H1 (cell line): ENCODE measurements around the gene MCAT. TPM values are rescaled to one million over a fixed set of nuclear protein-coding genes. Genes with fewer than 3 reads are reported as not detected.

Experiments
- BCL11A ChIP-seq, 2 experiments: IDR thresholded peaks; one replicate each; pipeline ENCODE4 v1.6.1; 2011; ENCODE audit warnings: low read depth in 2 of 2, low read length in 2 of 2, mild to moderate bottlenecking in 2 of 2
- CHD2 ChIP-seq: IDR thresholded peaks from 2 replicates; pipeline ENCODE4 v1.6.1; 2012; ENCODE audit warnings: low read length, improper control_type of control experiment
- EZH2 ChIP-seq: fragments of 200-600 bp; sonication (generic); IDR thresholded peaks from 2 replicates; pipeline ENCODE4 v1.7.1; 2012; ENCODE audit warnings: low read depth, mild to moderate bottlenecking, moderate library complexity, low read length, inconsistent platforms; ENCODE audit not compliant: severe bottlenecking
- GTF2F1 ChIP-seq: IDR thresholded peaks from 2 replicates; pipeline ENCODE4 v1.6.1; 2012; ENCODE audit warnings: low read depth, low read length, improper control_type of control experiment, borderline replicate concordance
- HDAC2 ChIP-seq, 2 experiments: fragments of 300-600 bp in 1 of 2; sonication (generic) in 1 of 2; IDR thresholded peaks; 2 replicates each; pipeline ENCODE4 v1.6.1; 2011 to 2012; ENCODE audit warnings: low read depth in 2 of 2, low read length in 2 of 2, mild to moderate bottlenecking in 2 of 2, moderate library complexity in 2 of 2, borderline replicate concordance in 1 of 2, inconsistent platforms in 1 of 2
- JUND ChIP-seq: IDR thresholded peaks from 2 replicates; pipeline ENCODE4 v1.6.1; 2011; ENCODE audit warnings: mild to moderate bottlenecking, improper control_type of control experiment, low read length
- KDM1A ChIP-seq: fragments of 200-600, 300-600 bp; sonication (generic); IDR thresholded peaks from 2 replicates; pipeline ENCODE4 v1.7.1; 2016; ENCODE audit warnings: mild to moderate bottlenecking, low read length, borderline replicate concordance
- KDM4A ChIP-seq: IDR thresholded peaks from one replicate; pipeline ENCODE4 v1.7.1; 2012; ENCODE audit warnings: low read depth, mild to moderate bottlenecking, moderate library complexity, low read length, inconsistent platforms; ENCODE audit not compliant: severe bottlenecking
- KDM5A ChIP-seq: fragments of 200-600 bp; IDR thresholded peaks from 2 replicates; pipeline ENCODE4 v1.7.1; 2012; ENCODE audit warnings: mild to moderate bottlenecking, low read length, inconsistent platforms, mixed read lengths
- NRF1 ChIP-seq: IDR thresholded peaks from 2 replicates; pipeline ENCODE4 v1.6.1; 2011; ENCODE audit warnings: mild to moderate bottlenecking, low read depth, low read length, improper control_type of control experiment
- POLR2AphosphoS5 ChIP-seq: IDR thresholded peaks from 2 replicates; pipeline ENCODE4 v1.6.1; 2011; ENCODE audit warnings: low read depth, low read length
- RAD21 ChIP-seq, 2 experiments: IDR thresholded peaks in 1 of 2; conservative IDR thresholded peaks in 1 of 2; 2 replicates each; pipeline ENCODE4 v1.6.1; 2011; ENCODE audit warnings: low read depth in 2 of 2, low read length in 2 of 2, improper control_type of control experiment in 1 of 2, inconsistent platforms in 1 of 2, mild to moderate bottlenecking in 1 of 2, moderate library complexity in 1 of 2
- RBBP5 ChIP-seq: IDR thresholded peaks from 2 replicates; pipeline ENCODE4 v1.7.1; 2012; ENCODE audit warnings: low read depth, mild to moderate bottlenecking, inconsistent platforms, low read length, moderate library complexity, borderline replicate concordance
- RFX5 ChIP-seq: IDR thresholded peaks from 2 replicates; pipeline ENCODE4 v1.6.1; 2011; ENCODE audit warnings: low read depth, low read length, improper control_type of control experiment, borderline replicate concordance
- RNF2 ChIP-seq: fragments of 200-900, 300-1000 bp; sonication (generic); IDR thresholded peaks from 2 replicates; pipeline ENCODE4 v1.7.1; 2016; ENCODE audit warnings: borderline replicate concordance, low read depth, mild to moderate bottlenecking, antibody characterized with exemption, low read length; ENCODE audit not compliant: poor library complexity, severe bottlenecking; ENCODE audit errors: missing control alignments
- RXRA ChIP-seq: IDR thresholded peaks from 2 replicates; pipeline ENCODE4 v1.6.1; 2011; ENCODE audit warnings: low read depth, mild to moderate bottlenecking, low read length, moderate library complexity; ENCODE audit not compliant: insufficient read depth
- SP4 ChIP-seq: IDR thresholded peaks from 2 replicates; pipeline ENCODE4 v1.6.1; 2012; ENCODE audit warnings: low read length, inconsistent platforms
- SUZ12 ChIP-seq: fragments of 200-600 bp; sonication (generic); IDR thresholded peaks from 2 replicates; pipeline ENCODE4 v1.6.1; 2012; ENCODE audit warnings: mild to moderate bottlenecking, inconsistent platforms, low read length, moderate library complexity, mixed read lengths
- TAF1 ChIP-seq: IDR thresholded peaks from 2 replicates; pipeline ENCODE4 v1.6.1; 2011; ENCODE audit warnings: mild to moderate bottlenecking, low read depth, low read length
- TBP ChIP-seq: IDR thresholded peaks from 2 replicates; pipeline ENCODE4 v1.6.1; 2011; ENCODE audit warnings: low read depth, low read length, improper control_type of control experiment
- polyA plus RNA-seq, 7 experiments: library from polyadenylated mRNA; depleted of rRNA in 3 of 7; stranded (reverse) in 5 of 7; unstranded in 2 of 7; fragments of >200 nt in 5 of 7; fragments of 200-250 nt in 2 of 7; gene quantifications; 1 replicate in 5 of 7; 2 replicates in 1 of 7; 4 replicates in 1 of 7; pipeline versions ENCODE4 v1.2.1 to v1.2.3, GENCODE V29; 2011 to 2013; ENCODE audit warnings: missing spikeins in 2 of 7, mixed read lengths in 2 of 7
- total RNA-seq: library from RNA; stranded (reverse); fragmentation: NEBNext Ultra II Directional; extraction: Animal tissue kit (Norgen Biotek cat#: 25700); gene quantifications from 2 replicates; pipeline ENCODE4 v1.2.1, GENCODE V29; 2021
- TF ChIP-seq, protein P1 (sequence below): IDR thresholded peaks from 2 replicates; pipeline ENCODE4 v1.6.1; 2012; ENCODE audit warnings: low read length, inconsistent platforms

The MCAT gene
- total and polyA plus RNA-seq, 2 of the 8 experiments (the other 6 are each of a cell fraction or from before 2014, with no cell fraction given): 15.8 to 17.4 TPM

DNA sequence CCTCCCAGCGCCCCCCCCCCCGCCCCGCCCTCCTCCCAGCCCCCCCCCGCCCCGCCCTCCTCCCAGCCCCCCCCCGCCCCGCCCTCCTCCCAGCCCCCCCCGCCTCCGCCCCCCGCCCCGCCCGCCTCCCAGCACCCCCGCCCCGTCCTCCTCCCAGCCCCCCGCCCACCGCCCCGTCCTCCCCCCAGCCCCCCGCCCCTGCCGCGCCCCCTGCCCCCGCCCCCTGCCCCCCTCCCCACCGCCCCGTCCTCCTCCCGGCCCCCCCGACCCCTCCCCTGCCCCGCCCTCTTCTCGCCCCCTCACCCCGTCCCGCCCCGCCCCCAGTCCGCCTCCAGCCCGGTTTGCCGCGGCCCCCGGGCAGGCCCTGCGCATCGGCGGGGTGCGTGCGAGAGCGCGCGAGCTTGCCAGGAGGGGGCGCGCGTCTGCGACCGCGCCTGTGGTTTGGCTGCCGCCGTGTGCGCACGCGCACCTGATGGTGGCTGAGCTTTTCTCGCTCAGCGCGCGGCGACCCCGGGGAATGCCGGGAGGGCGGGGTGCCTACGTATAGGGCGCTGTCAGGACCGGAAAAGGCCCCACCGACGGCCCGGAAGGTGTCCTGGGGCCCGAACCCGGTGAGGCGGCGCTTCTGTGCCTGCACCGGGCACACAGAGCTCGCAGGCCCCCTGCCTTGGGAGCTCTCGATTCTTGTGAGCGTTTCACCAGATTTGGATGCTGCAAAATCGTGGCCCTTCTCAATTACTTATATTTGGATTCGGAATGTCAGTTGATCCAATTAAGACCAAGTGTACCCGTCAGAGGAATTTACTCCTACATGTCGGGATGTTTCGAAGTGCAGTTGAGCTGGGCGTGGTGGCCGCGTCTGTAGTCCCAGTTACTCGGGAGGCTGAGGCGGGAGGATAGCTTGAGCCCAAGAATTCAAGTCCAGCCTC lies 44.2 kb upstream of the MCAT start (continued):
- TF ChIP-seq, protein P1, sequence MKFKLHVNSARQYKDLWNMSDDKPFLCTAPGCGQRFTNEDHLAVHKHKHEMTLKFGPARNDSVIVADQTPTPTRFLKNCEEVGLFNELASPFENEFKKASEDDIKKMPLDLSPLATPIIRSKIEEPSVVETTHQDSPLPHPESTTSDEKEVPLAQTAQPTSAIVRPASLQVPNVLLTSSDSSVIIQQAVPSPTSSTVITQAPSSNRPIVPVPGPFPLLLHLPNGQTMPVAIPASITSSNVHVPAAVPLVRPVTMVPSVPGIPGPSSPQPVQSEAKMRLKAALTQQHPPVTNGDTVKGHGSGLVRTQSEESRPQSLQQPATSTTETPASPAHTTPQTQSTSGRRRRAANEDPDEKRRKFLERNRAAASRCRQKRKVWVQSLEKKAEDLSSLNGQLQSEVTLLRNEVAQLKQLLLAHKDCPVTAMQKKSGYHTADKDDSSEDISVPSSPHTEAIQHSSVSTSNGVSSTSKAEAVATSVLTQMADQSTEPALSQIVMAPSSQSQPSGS: no peak
- TF ChIP-seq GTF2F1 (no peak), RXRA (no peak), RFX5 (no peak), TAF1 (peak; percentile 50; the same call in 1 of the 2 replicates), POLR2AphosphoS5 (no peak), EZH2 (no peak), BCL11A (IDR thresholded peaks at IDR 0.05; ENCODE audit: low read depth in 2 of 2, low read length in 2 of 2) (no peak), NRF1 (peak; percentile 64), KDM4A (no peak), SUZ12 (no peak), TBP (no peak), KDM5A (no peak), CHD2 (no peak), KDM1A (0 out of 2 replicates have a peak, but pooled peaks have one; percentile 34), RNF2 (no peak), JUND (0 out of 2 replicates have a peak, but pooled peaks have one; percentile 17), HDAC2 (IDR thresholded peaks at IDR 0.05; ENCODE audit: borderline replicate concordance in 1 of 2, low read depth in 2 of 2, low read length in 2 of 2) (no peak), RAD21 (IDR thresholded peaks at IDR 0.05 in 1 of 2, conservative IDR thresholded peaks at IDR 0.05 in 1 of 2; ENCODE audit: low read depth in 2 of 2, low read length in 2 of 2) (peak; percentile 22 to 35; a peak in 3 of 4 replicates), RBBP5 (no peak), SP4 (no peak)
